NCI-H187 treated with DMSO at 0.1 percent for 48 hours (cell line): ENCODE results near the gene WFS1.

Source experiments
- DNase-seq: peaks from one replicate; lab custom pipeline; 2025; lab: John Stamatoyannopoulos, UW

WFS1 gene

GRCh38 chr4:6299875-6300274 lies 30.2 kb downstream of the WFS1 start:
- no peak for DNase-seq

DNA sequence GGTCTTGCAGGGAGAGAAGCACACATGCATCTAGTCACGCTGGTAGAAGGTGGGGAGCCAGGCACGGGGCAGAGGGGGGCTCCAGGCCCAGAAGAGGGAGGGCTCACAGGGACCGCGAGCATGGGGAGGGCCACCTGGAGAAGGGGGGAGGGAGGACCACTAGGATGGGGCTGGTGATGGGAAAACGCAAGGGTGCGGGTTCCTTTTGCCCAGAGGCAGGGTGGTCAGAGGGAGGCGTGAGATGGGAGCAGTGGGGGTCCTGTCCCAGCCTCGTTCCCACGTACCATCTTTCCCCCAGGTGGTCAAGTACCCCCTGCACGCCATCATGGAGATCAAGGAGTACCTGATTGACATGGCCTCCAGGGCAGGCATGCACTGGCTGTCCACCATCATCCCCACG lies 30.7 kb downstream of the WFS1 start:
- no peak for DNase-seq

- DNase-seq = no peak
Observed at GRCh38 chr4:6301051-6301731, 31.5 kb downstream of the WFS1 start.

GRCh38 chr4:6301732-6302442 lies 32.2 kb downstream of the WFS1 start:
- DNase-seq = no peak

GRCh38 chr4:6302869-6303268 lies 33.2 kb downstream of the WFS1 start:
- DNase-seq = no peak

- no peak for DNase-seq
Observed at GRCh38 chr4:6303943-6304342, 34.3 kb downstream of the WFS1 start.

GRCh38 chr4:6306299-6306698 lies 36.6 kb downstream of the WFS1 start:
- no peak for DNase-seq

DNA sequence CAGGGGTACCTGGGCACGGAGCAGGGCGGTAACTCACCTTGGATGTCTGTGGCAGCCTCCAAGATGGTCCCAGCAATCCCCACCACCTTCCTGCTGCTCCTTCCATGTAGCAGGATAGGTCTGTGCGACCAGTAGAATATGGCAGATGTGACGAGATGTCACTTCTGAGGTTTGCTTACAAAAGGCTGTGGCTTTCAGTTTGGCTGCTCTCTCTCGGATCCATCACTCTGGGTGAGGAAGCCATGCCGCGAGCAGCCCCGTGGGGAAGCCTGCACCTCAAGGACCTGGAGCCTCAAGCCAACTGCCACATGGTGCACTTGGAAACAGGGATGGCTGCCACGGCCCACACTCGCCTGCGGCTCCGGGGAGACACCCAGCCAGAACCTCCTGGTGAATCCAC lies 37.6 kb downstream of the WFS1 start:
- DNase-seq = no peak

DNA sequence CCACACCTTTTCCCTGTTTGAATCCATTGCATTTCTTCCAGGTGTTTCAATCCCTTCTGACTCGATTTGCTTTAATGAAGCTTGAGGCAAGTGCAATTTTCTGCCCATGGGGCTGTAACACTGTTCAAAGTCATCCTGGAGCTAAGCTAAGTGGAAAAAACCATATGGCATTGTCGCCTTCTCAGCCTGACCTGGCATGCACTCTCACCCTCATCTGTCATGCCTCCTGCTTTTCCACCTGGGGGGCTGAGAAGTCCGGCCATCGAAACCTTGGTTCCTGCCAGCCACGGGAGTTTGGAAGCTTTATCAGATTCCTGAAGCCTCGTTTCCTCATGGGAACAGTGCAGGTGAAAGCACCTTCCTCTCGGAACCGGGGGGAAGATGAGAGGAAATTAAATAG lies 38.2 kb downstream of the WFS1 start:
- DNase-seq = no peak

GRCh38 chr4:6308899-6309643 lies 39.4 kb downstream of the WFS1 start:
- no peak for DNase-seq

- no peak for DNase-seq
Observed at GRCh38 chr4:6309777-6310176, 40.1 kb downstream of the WFS1 start.

DNA sequence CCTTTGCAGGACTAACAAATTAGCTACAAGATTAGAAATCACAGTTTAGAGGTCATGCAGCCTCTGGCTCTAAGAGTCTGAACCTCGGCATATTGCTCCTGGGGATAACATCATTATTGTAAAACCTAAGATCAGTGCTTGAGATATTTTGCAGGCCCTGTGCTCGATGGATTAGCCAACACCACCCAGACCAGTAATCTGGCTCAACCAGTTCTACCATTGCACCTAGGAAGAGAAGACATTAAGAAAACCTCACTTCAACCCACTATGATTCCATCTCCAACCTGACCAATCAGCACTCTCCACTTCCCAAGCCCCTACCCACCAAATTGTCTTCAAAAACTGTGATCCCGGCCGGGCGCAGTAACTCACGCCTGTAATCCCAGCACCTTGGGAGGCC lies 43.6 kb downstream of the WFS1 start:
- DNase-seq = no peak

GRCh38 chr4:6316461-6317003 lies 46.9 kb downstream of the WFS1 start:
- no peak for DNase-seq

GRCh38 chr4:6318206-6318605 lies 48.6 kb downstream of the WFS1 start:
- no peak for DNase-seq

DNA sequence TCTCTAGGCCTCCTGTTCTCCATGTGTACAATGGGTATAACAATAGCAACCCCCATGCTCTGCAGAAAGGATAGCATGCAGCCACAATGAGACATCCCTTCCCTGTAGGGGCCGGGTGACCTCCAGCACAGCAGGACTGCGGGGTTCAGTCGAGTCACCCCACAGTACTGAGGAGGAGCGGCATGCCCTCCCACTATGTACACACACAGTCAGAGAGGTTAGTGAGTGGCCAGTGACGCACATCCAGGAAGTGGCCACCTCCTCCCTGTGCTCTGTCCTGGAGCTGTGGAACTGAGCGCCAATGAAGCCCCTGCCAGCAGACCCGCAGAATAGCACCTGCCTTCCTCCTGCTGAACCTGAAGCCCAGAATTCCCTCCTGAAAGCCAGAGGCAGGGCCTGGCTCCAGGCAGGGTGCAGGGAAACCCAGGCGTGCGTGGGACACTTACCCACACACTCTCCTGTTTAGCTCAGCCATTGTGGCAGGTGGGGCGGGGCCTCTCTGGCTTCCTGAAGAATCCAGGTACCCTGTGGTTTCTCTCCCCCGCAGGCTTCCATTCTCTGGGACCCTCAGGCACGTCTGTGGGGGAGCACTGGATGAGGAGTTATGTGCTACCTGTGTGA lies 50.0 kb downstream of the WFS1 start:
- no peak for DNase-seq

- DNase-seq = no peak
Observed at GRCh38 chr4:6320663-6321062, 51.0 kb downstream of the WFS1 start.

DNA sequence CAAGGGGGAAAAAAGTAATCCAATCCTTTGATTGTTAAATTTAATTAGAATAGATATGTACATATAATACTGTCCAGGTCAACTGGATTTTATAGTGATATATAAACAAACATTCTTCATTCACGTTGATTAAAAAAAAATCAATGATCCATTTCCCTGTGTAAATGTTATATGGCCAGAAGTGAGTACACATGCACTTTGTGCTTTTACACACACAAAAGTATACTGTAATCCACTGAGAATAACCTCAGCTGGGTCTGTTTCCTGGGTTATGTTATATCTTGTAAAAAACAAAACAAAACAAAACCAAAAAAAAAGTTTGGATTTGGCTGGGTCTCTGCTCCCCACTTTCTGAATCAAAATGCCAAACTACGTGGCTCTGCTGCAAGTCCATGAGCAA lies 51.7 kb downstream of the WFS1 start:
- no peak for DNase-seq

- no peak for DNase-seq
Observed at GRCh38 chr4:6322067-6322760, 52.6 kb downstream of the WFS1 start.

DNA sequence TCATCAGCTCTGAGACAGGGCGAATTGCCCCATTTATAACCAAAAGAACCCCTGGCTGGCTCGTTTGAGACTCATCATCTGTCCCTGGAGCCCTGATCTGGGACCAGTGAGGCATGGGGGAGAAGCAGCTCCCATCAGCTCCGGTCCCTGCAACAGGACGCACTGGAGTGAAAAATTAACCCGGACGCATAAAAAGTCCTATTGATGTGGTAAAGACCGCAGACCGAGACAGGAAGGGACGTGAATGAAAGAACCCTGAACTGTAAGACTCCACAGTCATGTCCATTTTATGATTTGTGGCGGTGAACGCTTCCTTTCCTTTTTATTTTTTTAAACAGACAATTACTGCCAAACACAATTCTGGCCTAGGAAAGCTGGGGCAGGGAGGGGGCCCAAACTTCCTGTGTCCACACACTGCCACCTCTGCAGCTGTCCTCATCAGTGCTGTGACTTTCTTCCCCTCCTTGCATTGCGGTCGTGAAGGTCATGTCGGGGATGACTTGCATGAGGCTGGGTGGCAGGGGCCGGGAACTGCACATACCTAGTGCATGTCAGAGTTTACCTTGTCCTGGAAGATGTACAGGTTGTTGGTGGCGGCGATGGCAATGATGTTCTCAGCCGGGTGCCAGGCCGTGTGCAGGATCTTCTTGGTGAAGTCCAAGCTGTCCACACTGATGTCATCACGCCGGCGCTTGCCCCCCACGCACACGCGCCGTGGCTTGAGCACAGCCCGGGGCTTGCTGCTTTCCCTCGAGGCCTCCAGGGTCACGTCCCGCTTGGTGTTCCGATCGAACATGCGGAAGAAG lies 53.3 kb downstream of the WFS1 start:
- DNase-seq = no peak

DNA sequence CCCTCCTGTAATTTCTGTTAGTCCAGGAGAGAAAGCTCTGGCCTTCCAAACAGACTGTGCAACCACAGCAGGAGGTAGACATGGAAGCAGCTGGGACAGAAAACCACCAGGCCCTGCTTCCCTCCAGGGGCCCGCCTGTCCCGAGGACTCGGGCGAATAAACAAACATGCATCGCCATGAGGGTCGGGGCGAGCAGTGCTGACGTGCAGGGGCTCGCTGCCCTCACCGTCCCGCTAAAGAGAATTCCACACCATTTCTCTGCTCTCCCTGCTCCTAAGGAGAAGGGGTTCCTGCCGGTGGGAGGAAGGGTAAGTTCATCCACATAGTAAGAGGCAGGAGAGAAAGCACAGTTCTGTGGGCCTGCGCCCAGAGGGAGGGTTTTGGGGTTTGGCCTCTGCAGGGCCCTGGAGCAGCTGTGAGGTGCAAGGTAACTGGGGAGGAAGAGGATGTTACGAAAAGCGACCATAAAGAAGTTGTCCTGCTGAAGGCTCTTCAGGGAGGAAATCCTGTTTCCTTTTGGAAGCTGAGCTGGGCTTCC lies 54.9 kb downstream of the WFS1 start:
- no peak for DNase-seq
